ENCODE measurements around the gene FXYD6. TPM values are rescaled to one million over a fixed set of nuclear protein-coding genes. Genes with fewer than 3 reads are reported as not detected.

FXYD6 gene
- total RNA-seq, 3 donors from 2014 or later: 10.2 to 246 (median 15.9) TPM

- Histone ChIP-seq H3K4me3 (no peak overlapping the region), H3K4me1 (ENCODE audit: low read depth) (peaks cover 10% of the 10 kb centered on the region), H3K9me3 (no peaks in the 10 kb centered on the region), H3K36me3 (ENCODE audit: low read depth) (no peaks in the 10 kb centered on the region)
- TF ChIP-seq CTCF (IDR thresholded peaks at IDR 0.05): no peak
- DNase-seq (no peak), ATAC-seq (no peak)
- intact Hi-C loops (cut with DNase I, micrococcal nuclease): no loop called here
Observed at GRCh38 chr11:117878314-117878938, 2.0 kb upstream of the FXYD6 start.

- ATAC-seq (no peak), DNase-seq (no peak)
Observed at GRCh38 chr11:117877120-117877784, 794 bp upstream of the FXYD6 start.

GRCh38 chr11:117876059-117876340 is 458 bp downstream of the FXYD6 start:
- DNase-seq (no peak), ATAC-seq (no peak)
- Histone ChIP-seq H3K9me3 (no peaks in the 10 kb centered on the region), H3K4me3 (no peak overlapping the region), H3K4me1 (ENCODE audit: low read depth) (peaks cover 6% of the 10 kb centered on the region), H3K36me3 (ENCODE audit: low read depth) (no peaks in the 10 kb centered on the region)
- TF ChIP-seq CTCF (IDR thresholded peaks at IDR 0.05): no peak
- intact Hi-C loops (cut with DNase I, micrococcal nuclease): no loop called here

More at GRCh38 chr11:117877120-117877784, 794 bp upstream of the FXYD6 start:
- Histone ChIP-seq H3K4me3 (no peak overlapping the region), H3K36me3 (ENCODE audit: low read depth) (no peaks in the 10 kb centered on the region), H3K4me1 (ENCODE audit: low read depth) (peaks cover 6% of the 10 kb centered on the region), H3K9me3 (no peaks in the 10 kb centered on the region)
- intact Hi-C loops (cut with DNase I, micrococcal nuclease): no loop called here
- TF ChIP-seq CTCF (IDR thresholded peaks at IDR 0.05): no peak

GRCh38 chr11:117875382-117876058 is 938 bp downstream of the FXYD6 start:
- Histone ChIP-seq H3K36me3 (ENCODE audit: low read depth) (no peaks in the 10 kb centered on the region), H3K4me3 (no peak overlapping the region), H3K9me3 (no peaks in the 10 kb centered on the region), H3K4me1 (ENCODE audit: low read depth) (peaks cover 6% of the 10 kb centered on the region)
- ATAC-seq: no peak
- intact Hi-C loops (cut with DNase I, micrococcal nuclease): no loop called here
- DNase-seq: no peak
- no peak for TF ChIP-seq CTCF (IDR thresholded peaks at IDR 0.05)

- no peak overlapping the region for H3K4me3 ChIP-seq
- intact Hi-C loops (cut with DNase I, micrococcal nuclease): no loop called here
- H3K36me3 ChIP-seq (ENCODE audit: low read depth): no peaks in the 10 kb centered on the region
- H3K9me3 ChIP-seq: no peaks in the 10 kb centered on the region
- H3K4me1 ChIP-seq (ENCODE audit: low read depth): peaks cover 6% of the 10 kb centered on the region
- DNase-seq (no peak), ATAC-seq (no peak)
- TF ChIP-seq CTCF (IDR thresholded peaks at IDR 0.05): no peak
Observed at GRCh38 chr11:117874910-117875381, 1.5 kb downstream of the FXYD6 start.

Data from mucosa of descending colon (tissue), 3 donors.